Stimulated activated CD4-positive, alpha-beta T cell treated with anti-CD3 and anti-CD28 coated beads, Interleukin-12 subunit alpha, Interleukin-12 subunit beta, amount 100 ng/mL, for 24 hours (primary cell): ENCODE results near the gene SDC1.
A peak's percentile ranks its signal among the peaks of the same experiment; 100 is the strongest.

Experiments used
- DNase-seq, 2 experiments: peaks; one replicate each; pipeline ENCODE4 v3.0.0-alpha.2; 2020; ENCODE audit warnings: low read depth in 2 of 2

Gene SDC1

GRCh38 chr2:20229322-20230113 is 4.6 kb upstream of the SDC1 start:
- DNase-seq = no peak

- DNase-seq = no peak
Measured at GRCh38 chr2:20227894-20228505, 3.1 kb upstream of the SDC1 start.

- DNase-seq = no peak
Measured at GRCh38 chr2:20226152-20226545, 1.2 kb upstream of the SDC1 start.

- peak in 1 of 2 experiments; percentile 36 for DNase-seq
Measured at GRCh38 chr2:20225294-20226151, 593 bp upstream of the SDC1 start.

- DNase-seq = no peak
Measured at GRCh38 chr2:20224164-20224715, 690 bp downstream of the SDC1 start.

- DNase-seq = no peak
Measured at GRCh38 chr2:20223407-20224163, 1.3 kb downstream of the SDC1 start.

- DNase-seq = no peak
Measured at GRCh38 chr2:20222769-20223406, 2.0 kb downstream of the SDC1 start.

- DNase-seq = no peak
Measured at GRCh38 chr2:20222014-20222768, 2.7 kb downstream of the SDC1 start.

GRCh38 chr2:20221555-20221973 is 3.4 kb downstream of the SDC1 start:
- DNase-seq = no peak

GRCh38 chr2:20220806-20221554 is 4.0 kb downstream of the SDC1 start:
- no peak for DNase-seq

- no peak for DNase-seq
Measured at GRCh38 chr2:20219763-20220380, 5.1 kb downstream of the SDC1 start.

GRCh38 chr2:20218331-20219320 is 6.3 kb downstream of the SDC1 start:
- no peak for DNase-seq

GRCh38 chr2:20217041-20217970 is 7.6 kb downstream of the SDC1 start:
- no peak for DNase-seq

GRCh38 chr2:20216130-20217025 is 8.6 kb downstream of the SDC1 start:
- DNase-seq = no peak

- DNase-seq = no peak
Measured at GRCh38 chr2:20215183-20216040, 9.5 kb downstream of the SDC1 start.
